K562 (cell line): Measurements from ENCODE around the gene ATP2A1. TPM values are rescaled to one million over a fixed set of nuclear protein-coding genes. Genes with fewer than 3 reads are reported as not detected.
A peak's percentile ranks its signal among the peaks of the same experiment; 100 is the strongest.

Experiments used
- ATAC-seq: fragments of 200-7000 bp; cut with Tn5 transposase; 3 replicates; pipeline ENCODE4 v1.9.1; 2020; ENCODE audit warnings: moderate library complexity
- BruUV-seq: library from RNA; stranded (reverse); fragments of 400-500 nt; replicated peaks from 2 replicates; lab custom pipeline; 2021; lab: Mats Ljungman, UMichigan
- CTCF ChIA-PET: fragments of 300-600 bp; formaldehyde crosslinking; extraction: SDS; loops from one replicate; lab custom pipeline; 2021; ENCODE audit warnings: low intra/inter-chr PET ratio; lab: Yijun Ruan, JAX
- POLR2A ChIA-PET: fragments of 300-600, 350-650 bp; sonication (Branson Sonifier 250); formaldehyde crosslinking; extraction: SDS; loops from one replicate; lab custom pipeline; 2021; ENCODE audit warnings: antibody characterized with exemption, inconsistent platforms; lab: Yijun Ruan, JAX
- DNase-seq, 4 experiments: peaks; one replicate each; pipeline versions ENCODE4 v3.0.0 to v3.0.0-alpha.2; 2011 to 2018; ENCODE audit warnings: low spot score in 3 of 4, mixed read lengths in 3 of 4; ENCODE audit errors: extremely low read depth in 1 of 4
- FAIRE-seq: peaks from 2 replicates; lab custom pipeline; 2011; peaks lifted over from hg19 to GRCh38; lab: Jason Lieb, UNC
- H2AFZ ChIP-seq: 2 replicates; pipeline ENCODE4 v1.6.0; 2011; ENCODE audit warnings: low read depth, low read length, control low read depth, inconsistent platforms
- H3K27ac ChIP-seq: fragments of 200-600 bp; 3 replicates; pipeline ENCODE4 v1.8.0; 2011; ENCODE audit warnings: low read depth, mild to moderate bottlenecking, control low read depth, inconsistent platforms, low read length, moderate library complexity, mixed read lengths; ENCODE audit errors: extremely low read depth
- H3K27me3 ChIP-seq, 2 experiments: fragments of 300-600 bp in 1 of 2; 2 replicates in 1 of 2; 3 replicates in 1 of 2; pipeline versions ENCODE4 v1.6.0 to v1.8.0; 2011; ENCODE audit warnings: inconsistent platforms in 2 of 2, low read length in 2 of 2, mild to moderate bottlenecking in 1 of 2, mixed read lengths in 1 of 2, moderate library complexity in 1 of 2; ENCODE audit not compliant: control insufficient read depth in 2 of 2, insufficient read depth in 2 of 2
- H3K36me3 ChIP-seq: fragments of 300-600 bp; 3 replicates; pipeline ENCODE4 v1.8.0; 2011; ENCODE audit warnings: mild to moderate bottlenecking, low read length, inconsistent platforms; ENCODE audit not compliant: control insufficient read depth, insufficient read depth
- H3K4me1 ChIP-seq, 2 experiments: fragments of 200-600 bp in 1 of 2; replicated peaks in 1 of 2; 2 replicates in 1 of 2; 3 replicates in 1 of 2; pipeline versions ENCODE4 v1.5.1 to v1.8.0; 2011; ENCODE audit warnings: inconsistent platforms in 2 of 2, low read length in 2 of 2, mild to moderate bottlenecking in 1 of 2, mixed read lengths in 1 of 2, moderate library complexity in 1 of 2; ENCODE audit not compliant: control insufficient read depth in 2 of 2, insufficient read depth in 2 of 2
- H3K4me2 ChIP-seq: 2 replicates; pipeline ENCODE4 v1.6.1; 2011; ENCODE audit warnings: low read length, control low read depth, inconsistent platforms, mixed read lengths; ENCODE audit not compliant: insufficient read depth
- H3K4me3 ChIP-seq: fragments of 200-600 bp; sonication (generic), shearing (Covaris generic); 2 replicates; pipeline ENCODE4 v1.5.1; 2016; ENCODE audit warnings: control low read depth, inconsistent platforms
- H3K79me2 ChIP-seq: fragments of 200-600 bp; 3 replicates; pipeline ENCODE4 v1.8.0; 2011; ENCODE audit warnings: low read length, inconsistent platforms; ENCODE audit not compliant: control insufficient read depth, insufficient read depth
- H3K9ac ChIP-seq, 2 experiments: 2 replicates each; pipeline versions ENCODE4 v1.6.0 to v1.6.1; 2011; ENCODE audit warnings: low read depth in 2 of 2, low read length in 2 of 2, control low read depth in 1 of 2, inconsistent platforms in 1 of 2, mild to moderate bottlenecking in 1 of 2, mixed read lengths in 1 of 2; ENCODE audit not compliant: insufficient read depth in 1 of 2
- H3K9me1 ChIP-seq: one replicate; pipeline ENCODE4 v1.6.0; 2011; ENCODE audit warnings: inconsistent platforms, mild to moderate bottlenecking, low read length, moderate library complexity; ENCODE audit not compliant: control insufficient read depth, insufficient read depth
- H3K9me3 ChIP-seq: replicated peaks from 2 replicates; pipeline ENCODE4 v1.5.1; 2011; ENCODE audit warnings: low read depth, low read length, inconsistent platforms; ENCODE audit not compliant: control insufficient read depth, insufficient read depth
- H4K20me1 ChIP-seq: replicated peaks from 2 replicates; pipeline ENCODE4 v1.6.1; 2011; ENCODE audit warnings: low read length, inconsistent platforms, mixed read lengths; ENCODE audit not compliant: control insufficient read depth, insufficient read depth
- ARID3B ChIP-seq: fragments of 250-450 bp; sonication (Bioruptor Pico); IDR thresholded peaks from 2 replicates; pipeline ENCODE4 v1.4.0; 2020; ENCODE audit warnings: borderline replicate concordance
- CAMTA2 ChIP-seq: fragments of 250-450 bp; sonication (Bioruptor Pico); conservative IDR thresholded peaks from 2 replicates; pipeline ENCODE4 v1.5.1; 2022
- CREB1 ChIP-seq, 2 experiments: sonication (generic) in 1 of 2; formaldehyde crosslinking in 1 of 2; IDR thresholded peaks; 2 replicates each; pipeline versions ENCODE4 v1.6.1 to v1.8.0; 2012 to 2022; ENCODE audit warnings: inconsistent platforms in 1 of 2, mild to moderate bottlenecking in 1 of 2, missing genetic modification reagents in 1 of 2, moderate library complexity in 1 of 2
- JUNB ChIP-seq: fragments of 450-650 bp; formaldehyde crosslinking; conservative IDR thresholded peaks from 2 replicates; pipeline ENCODE4 v1.4.0; 2020; ENCODE audit warnings: mild to moderate bottlenecking
- PCBP1 ChIP-seq: fragments of 200-400 bp; formaldehyde crosslinking; IDR thresholded peaks from 2 replicates; pipeline ENCODE4 v1.6.1; 2018; ENCODE audit warnings: mild to moderate bottlenecking, low read depth, low read length; ENCODE audit not compliant: poor library complexity, severe bottlenecking
- POLR2AphosphoS2 ChIP-seq: IDR thresholded peaks from 2 replicates; pipeline ENCODE4 v1.6.1; 2012; ENCODE audit warnings: low read length, improper control_type of control experiment
- POLR2AphosphoS5 ChIP-seq: IDR thresholded peaks from 2 replicates; pipeline ENCODE4 v1.6.1; 2011; ENCODE audit warnings: mild to moderate bottlenecking, low read depth, low read length, moderate library complexity; ENCODE audit not compliant: control insufficient read depth, insufficient read depth
- POLR2B ChIP-seq: fragments of 450-650 bp; IDR thresholded peaks from 2 replicates; pipeline ENCODE4 v1.6.1; 2018; ENCODE audit warnings: low read depth; ENCODE audit not compliant: partially characterized antibody
- POLR2G ChIP-seq: fragments of 200-400 bp; formaldehyde crosslinking; IDR thresholded peaks from 2 replicates; pipeline ENCODE4 v1.6.1; 2017; ENCODE audit warnings: low read depth, mild to moderate bottlenecking, antibody characterized with exemption, low read length, moderate library complexity
- PYGO2 ChIP-seq: fragments of 450-650 bp; IDR thresholded peaks from 2 replicates; pipeline ENCODE4 v1.6.1; 2016; ENCODE audit warnings: mild to moderate bottlenecking, missing genetic modification characterization, moderate library complexity, missing compliant biosample characterization
- RB1 ChIP-seq: fragments of 450-650 bp; IDR thresholded peaks from 2 replicates; pipeline ENCODE4 v1.6.1; 2017; ENCODE audit warnings: low read depth, mild to moderate bottlenecking
- RBFOX2 ChIP-seq: fragments of 200-400 bp; formaldehyde crosslinking; IDR thresholded peaks from 2 replicates; pipeline ENCODE4 v1.6.1; 2017; ENCODE audit warnings: low read depth, mild to moderate bottlenecking, low read length, moderate library complexity
- RBM22 ChIP-seq: fragments of 200-400 bp; formaldehyde crosslinking; IDR thresholded peaks from 2 replicates; pipeline ENCODE4 v1.6.1; 2018; ENCODE audit warnings: low read length, low read depth; ENCODE audit not compliant: poor library complexity, severe bottlenecking
- RFX7 ChIP-seq: fragments of 250-450 bp; sonication (Bioruptor Pico); IDR thresholded peaks from 2 replicates; pipeline ENCODE4 v1.5.1; 2021; ENCODE audit warnings: mild to moderate bottlenecking
- SMARCA5 ChIP-seq: fragments of 450-650 bp; IDR thresholded peaks from 2 replicates; pipeline ENCODE4 v1.6.1; 2016
- SOX6 ChIP-seq: fragments of 450-650 bp; IDR thresholded peaks from 2 replicates; pipeline ENCODE4 v1.6.1; 2014; ENCODE audit warnings: mild to moderate bottlenecking
- SUPT5H ChIP-seq: fragments of 450-650 bp; IDR thresholded peaks from 2 replicates; pipeline ENCODE4 v1.6.1; 2016
- VEZF1 ChIP-seq: fragments of 200-800 bp; sonication (Bioruptor generic); IDR thresholded peaks from 2 replicates; pipeline ENCODE4 v1.6.1; 2017; ENCODE audit warnings: missing genetic modification characterization, missing compliant biosample characterization
- ZNF146 ChIP-seq: IDR thresholded peaks from one replicate; pipeline ENCODE4 v1.6.1; 2018; ENCODE audit warnings: missing compliant biosample characterization; ENCODE audit not compliant: unreplicated experiment
- ZNF408 ChIP-seq: fragments of 250-450 bp; sonication (Bioruptor Pico); IDR thresholded peaks from 2 replicates; pipeline ENCODE4 v1.4.0; 2020; ENCODE audit warnings: low read depth, mild to moderate bottlenecking, moderate library complexity
- ZNF41 ChIP-seq: fragments of 250-450 bp; sonication (Bioruptor Pico); conservative IDR thresholded peaks from 2 replicates; pipeline ENCODE4 v1.4.0; 2020; ENCODE audit warnings: mild to moderate bottlenecking
- ZNF551 ChIP-seq: fragments of 250-450 bp; sonication (Bioruptor Pico); IDR thresholded peaks from 2 replicates; pipeline ENCODE4 v1.5.0; 2021; ENCODE audit warnings: mild to moderate bottlenecking, moderate library complexity
- ZNF561 ChIP-seq: fragments of 450-650 bp; formaldehyde crosslinking; conservative IDR thresholded peaks from 2 replicates; pipeline ENCODE4 v1.4.0; 2020; ENCODE audit warnings: mild to moderate bottlenecking, moderate library complexity
- WGBS: fragments of 100-300 bp; shearing (Covaris generic); methylation state at CpG from one replicate; pipeline ENCODE4 v1.1.6; 2016; ENCODE audit warnings: low coverage, mixed read lengths; ENCODE audit not compliant: insufficient coverage; ENCODE audit errors: missing lambda C conversion rate; 5-methylcytosine and 5-hydroxymethylcytosine counted together
- in situ Hi-C: fragments of 300-500 bp; cut with MboI; formaldehyde crosslinking; loops from 4 replicates; pipeline ENCODE4 v1.15.0; 2018; ENCODE audit warnings: inconsistent platforms, mixed read lengths
- intact Hi-C: fragments of 100-400 bp; cut with micrococcal nuclease; formaldehyde crosslinking; loops from 2 replicates; pipeline ENCODE4 v1.14.2; 2022
- polyA plus RNA-seq, 8 experiments: library from polyadenylated mRNA; depleted of rRNA in 4 of 8; stranded (reverse) in 5 of 8; unstranded in 3 of 8; fragments of >200 nt; fragmentation: Nextera tagmentation in 2 of 8; fragmentation: Illumina TruSeq in 1 of 8; extraction: Ambion mirVana in 2 of 8; extraction: Trizol in 1 of 8; gene quantifications; 2 replicates each; pipeline versions ENCODE4 v1.2.1 to v1.2.3, GENCODE V29; 2011 to 2014; ENCODE audit warnings: inconsistent platforms in 1 of 8, missing spikeins in 1 of 8
- total RNA-seq, 7 experiments: library from RNA; depleted of rRNA in 6 of 7; stranded (reverse); fragments of >200 nt in 6 of 7; fragmentation: Illumina TruSeq in 2 of 7; extraction: Trizol in 2 of 7; gene quantifications; 2 replicates each; pipeline versions ENCODE4 v1.2.1 to v1.2.3, GENCODE V29; 2011 to 2021; ENCODE audit warnings: low replicate concordance in 1 of 7

ATP2A1 gene
- total and polyA plus RNA-seq, 9 of the 15 experiments (the other 6 are each of a cell fraction or from before 2014, with no cell fraction given) = 0.25 to 2.6 (median 0.65) TPM

GRCh38 chr16:28830531-28830930 lies 47.8 kb upstream of the ATP2A1 start:
- Histone ChIP-seq H3K9ac (no peak overlapping the region), H3K4me1 (peaks cover 6 to 14% of the 10 kb centered on the region in 2 experiments; a peak in 3 of 5 replicates), H3K4me2 (no peak overlapping the region), H4K20me1 (peaks cover 13% of the 10 kb centered on the region; the same call in 1 of the 2 replicates), H3K79me2 (peaks cover 56% of the 10 kb centered on the region), H3K4me3 (no peak overlapping the region), H3K36me3 (peaks cover 100% of the 10 kb centered on the region), H3K27ac (no peak overlapping the region), H3K9me1 (no peaks in the 10 kb centered on the region), H3K9me3 (no peaks in the 10 kb centered on the region), H2AFZ (no peak overlapping the region), H3K27me3 (no peaks in the 10 kb centered on the region)
- WGBS = 94% methylated on average over 10 of the region's 13 CpGs
- no peak for DNase-seq
- no TSS peak for BruUV-seq
- in situ Hi-C loops (no loop called here), intact Hi-C loops (no loop called here)
- no peak for FAIRE-seq
- POLR2A ChIA-PET = interaction anchor here (4.7 to 6.7 kb wide), 2 partner anchors 7 to 14 kb away, joined by 72 to 100 read pairs; partner anchors contain the start of gene TUFM
- ATAC-seq = no peak
- CTCF ChIA-PET = no interaction called here
- TF ChIP-seq RB1 (no peak), ZNF146 (CRISPR knock-in tag) (no peak), POLR2AphosphoS5 (peak; percentile 38; the same call in 1 of the 2 replicates), POLR2G (0 out of 2 replicates have a peak, but pooled peaks have one; percentile 42), POLR2AphosphoS2 (0 out of 2 replicates have a peak, but pooled peaks have one; percentile 43), SOX6 (no peak), CAMTA2 (CRISPR knock-in tag) (no peak), PCBP1 (no peak), ZNF41 (CRISPR knock-in tag) (no peak), ZNF408 (no peak), CREB1 (IDR thresholded peaks at IDR 0.05) (no peak), CREB1 (CRISPR knock-in tag; IDR thresholded peaks at IDR 0.05) (no peak), ZNF561 (no peak), RBM22 (peak; percentile 35), VEZF1 (CRISPR knock-in tag) (no peak), ARID3B (CRISPR knock-in tag) (no peak), RFX7 (CRISPR knock-in tag) (no peak), SUPT5H (0 out of 2 replicates have a peak, but pooled peaks have one; percentile 22), ZNF551 (no peak), JUNB (CRISPR knock-in tag) (no peak), PYGO2 (tag) (no peak), SMARCA5 (no peak), RBFOX2 (peak; percentile 49), POLR2B (no peak)
